Activated T-helper 1 cell treated with anti-CD3 and anti-CD28 coated beads, Interleukin-12 subunit alpha, Interleukin-12 subunit beta, Interleukin-2, Interleukin-4 antibody, amounts not matched to agents 30 ng/mL and 10 ng/mL and 1 ng/mL, durations not matched to agents 14 hours and 24 hours and 36 hours (primary cell): ENCODE measurements around the gene THSD1. TPM values are rescaled to one million over a fixed set of nuclear protein-coding genes. Genes with fewer than 3 reads are reported as not detected.
A peak's percentile ranks its signal among the peaks of the same experiment; 100 is the strongest.
"Not testable (repeated sequence)": the region's sequence is repeated elsewhere in the genome, so short reads cannot be mapped to it uniquely, and the experiment has no call there.

Experiments
- DNase-seq: peaks from one replicate; pipeline ENCODE4 v3.0.0; 2021; ENCODE audit warnings: low spot score
- H3K27ac Mint-ChIP-seq: one replicate; pipeline ENCODE4 v1.8.0; 2021; ENCODE audit warnings: mild to moderate bottlenecking, mixed read lengths
- H3K27me3 Mint-ChIP-seq: one replicate; pipeline ENCODE4 v1.8.0; 2022; ENCODE audit warnings: mild to moderate bottlenecking, moderate library complexity, mixed read lengths; ENCODE audit not compliant: insufficient read depth
- H3K36me3 Mint-ChIP-seq: one replicate; pipeline ENCODE4 v1.8.0; 2021; ENCODE audit warnings: low read depth, mixed read lengths
- H3K4me1 Mint-ChIP-seq: one replicate; pipeline ENCODE4 v1.8.0; 2021; ENCODE audit warnings: low read depth, mixed read lengths
- H3K4me3 Mint-ChIP-seq: one replicate; pipeline ENCODE4 v1.8.0; 2021; ENCODE audit warnings: mild to moderate bottlenecking, moderate library complexity, mixed read lengths
- H3K9me3 Mint-ChIP-seq: one replicate; pipeline ENCODE4 v1.8.0; 2021; ENCODE audit warnings: mixed read lengths
- intact Hi-C: fragments of 100-400 bp; cut with micrococcal nuclease; formaldehyde crosslinking; loops from one replicate; pipeline ENCODE4 v1.15.1; 2024
- total RNA-seq: library from RNA; stranded (reverse); gene quantifications from 2 replicates; pipeline ENCODE4 v1.2.3, GENCODE V29; 2022

THSD1 gene
- total RNA-seq, 1 donor from 2014 or later: 0.21 TPM

GRCh38 chr13:52399708-52400107 lies 6.3 kb downstream of the THSD1 start:
- peaks cover 7% of the 10 kb centered on the region for H3K4me1 Mint-ChIP-seq
- no peak for DNase-seq

GRCh38 chr13:52399046-52399445 lies 6.9 kb downstream of the THSD1 start:
- DNase-seq: no peak
- Mint-ChIP-seq H3K9me3 (no peaks in the 10 kb centered on the region), H3K27me3 (peaks cover 20% of the 10 kb centered on the region), H3K4me3 (no peak overlapping the region), H3K27ac (peak overlapping the region; percentile 3), H3K36me3 (no peaks in the 10 kb centered on the region), H3K4me1 (peaks cover under 1% of the 10 kb centered on the region)
- intact Hi-C loops: no loop called here

More at GRCh38 chr13:52399708-52400107, 6.3 kb downstream of the THSD1 start:
- H3K9me3 Mint-ChIP-seq: no peaks in the 10 kb centered on the region
- H3K36me3 Mint-ChIP-seq: no peaks in the 10 kb centered on the region
- H3K27me3 Mint-ChIP-seq: peaks cover 24% of the 10 kb centered on the region
- no peak overlapping the region for H3K27ac Mint-ChIP-seq
- H3K4me3 Mint-ChIP-seq: no peak overlapping the region
- intact Hi-C loops: no loop called here

GRCh38 chr13:52395704-52396103 lies 10.3 kb downstream of the THSD1 start:
- H3K4me3 Mint-ChIP-seq: no peak overlapping the region
- H3K36me3 Mint-ChIP-seq: no peaks in the 10 kb centered on the region
- intact Hi-C loops: loop anchor here (1.0 kb wide), 1 partner anchor 11 kb away; no protein-coding TSS in a partner anchor
- H3K27ac Mint-ChIP-seq: no peak overlapping the region
- no peaks in the 10 kb centered on the region for H3K4me1 Mint-ChIP-seq
- no peak for DNase-seq
- peaks cover 8% of the 10 kb centered on the region for H3K27me3 Mint-ChIP-seq
- H3K9me3 Mint-ChIP-seq: no peaks in the 10 kb centered on the region

- DNase-seq: no peak
- Mint-ChIP-seq H3K4me1 (no peaks in the 10 kb centered on the region), H3K9me3 (no peaks in the 10 kb centered on the region), H3K36me3 (no peaks in the 10 kb centered on the region), H3K27ac (no peak overlapping the region), H3K27me3 (peaks cover 8% of the 10 kb centered on the region), H3K4me3 (no peak overlapping the region)
- intact Hi-C loops: no loop called here
Measured at GRCh38 chr13:52394586-52394985, 11.4 kb downstream of the THSD1 start.

GRCh38 chr13:52393572-52394357 lies 12.2 kb downstream of the THSD1 start:
- no peaks in the 10 kb centered on the region for H3K4me1 Mint-ChIP-seq
- no peaks in the 10 kb centered on the region for H3K36me3 Mint-ChIP-seq
- no peak overlapping the region for H3K27ac Mint-ChIP-seq
- no peaks in the 10 kb centered on the region for H3K9me3 Mint-ChIP-seq
- peaks cover 8% of the 10 kb centered on the region for H3K27me3 Mint-ChIP-seq
- H3K4me3 Mint-ChIP-seq: no peak overlapping the region
- intact Hi-C loops: no loop called here
- DNase-seq: no peak

GRCh38 chr13:52387721-52388120 lies 18.3 kb downstream of the THSD1 start:
- H3K27ac Mint-ChIP-seq: no peak overlapping the region
- no peaks in the 10 kb centered on the region for H3K9me3 Mint-ChIP-seq
- DNase-seq: no peak
- no peaks in the 10 kb centered on the region for H3K36me3 Mint-ChIP-seq
- no peaks in the 10 kb centered on the region for H3K4me1 Mint-ChIP-seq
- intact Hi-C loops: no loop called here
- no peaks in the 10 kb centered on the region for H3K27me3 Mint-ChIP-seq
- H3K4me3 Mint-ChIP-seq: no peak overlapping the region

- intact Hi-C loops: no loop called here
- no peaks in the 10 kb centered on the region for H3K9me3 Mint-ChIP-seq
- no peaks in the 10 kb centered on the region for H3K4me1 Mint-ChIP-seq
- H3K27me3 Mint-ChIP-seq: no peaks in the 10 kb centered on the region
- H3K27ac Mint-ChIP-seq: no peak overlapping the region
- H3K36me3 Mint-ChIP-seq: no peaks in the 10 kb centered on the region
- no peak for DNase-seq
- H3K4me3 Mint-ChIP-seq: no peak overlapping the region
Measured at GRCh38 chr13:52385870-52386269, 20.1 kb downstream of the THSD1 start.

GRCh38 chr13:52383366-52383765 lies 22.6 kb downstream of the THSD1 start:
- no peak for DNase-seq
- Mint-ChIP-seq H3K4me1 (no peaks in the 10 kb centered on the region), H3K36me3 (no peaks in the 10 kb centered on the region), H3K27ac (no peak overlapping the region), H3K4me3 (no peak overlapping the region), H3K9me3 (no peaks in the 10 kb centered on the region), H3K27me3 (no peaks in the 10 kb centered on the region)
- intact Hi-C loops: no loop called here

GRCh38 chr13:52378312-52378711 lies 27.7 kb downstream of the THSD1 start:
- Mint-ChIP-seq H3K4me3 (no peak overlapping the region), H3K27ac (no peak overlapping the region), H3K9me3 (no peaks in the 10 kb centered on the region), H3K27me3 (no peaks in the 10 kb centered on the region), H3K36me3 (no peaks in the 10 kb centered on the region), H3K4me1 (no peaks in the 10 kb centered on the region)
- intact Hi-C loops: no loop called here
- no peak for DNase-seq

- intact Hi-C loops: no loop called here
- DNase-seq: no peak
- no peaks in the 10 kb centered on the region for H3K4me1 Mint-ChIP-seq
- H3K27ac Mint-ChIP-seq: no peak overlapping the region
- no peaks in the 10 kb centered on the region for H3K27me3 Mint-ChIP-seq
- H3K4me3 Mint-ChIP-seq: no peak overlapping the region
- no peaks in the 10 kb centered on the region for H3K9me3 Mint-ChIP-seq
- H3K36me3 Mint-ChIP-seq: no peaks in the 10 kb centered on the region
Measured at GRCh38 chr13:52377898-52378297, 28.1 kb downstream of the THSD1 start.

- H3K9me3 Mint-ChIP-seq: no peaks in the 10 kb centered on the region
- no peak overlapping the region for H3K4me3 Mint-ChIP-seq
- H3K36me3 Mint-ChIP-seq: no peaks in the 10 kb centered on the region
- no peak for DNase-seq
- H3K27me3 Mint-ChIP-seq: no peaks in the 10 kb centered on the region
- no peaks in the 10 kb centered on the region for H3K4me1 Mint-ChIP-seq
- intact Hi-C loops: no loop called here
- H3K27ac Mint-ChIP-seq: no peak overlapping the region
Measured at GRCh38 chr13:52374873-52375411, 31.0 kb downstream of the THSD1 start.

- H3K27me3 Mint-ChIP-seq: no peaks in the 10 kb centered on the region
- DNase-seq: no peak
- no peaks in the 10 kb centered on the region for H3K36me3 Mint-ChIP-seq
- H3K9me3 Mint-ChIP-seq: no peaks in the 10 kb centered on the region
- H3K4me3 Mint-ChIP-seq: no peak overlapping the region
- H3K27ac Mint-ChIP-seq: no peak overlapping the region
- H3K4me1 Mint-ChIP-seq: no peaks in the 10 kb centered on the region
- intact Hi-C loops: no loop called here
Measured at GRCh38 chr13:52374389-52374788, 31.6 kb downstream of the THSD1 start.

- H3K27me3 Mint-ChIP-seq, DNase-seq, H3K4me3 Mint-ChIP-seq, H3K9me3 Mint-ChIP-seq, intact Hi-C loops, H3K36me3 Mint-ChIP-seq, H3K4me1 Mint-ChIP-seq, H3K27ac Mint-ChIP-seq: not testable (repeated sequence)
Measured at GRCh38 chr13:52373277-52373676, 32.7 kb downstream of the THSD1 start.
